HG02970 (cell line): Measurements from ENCODE around the gene MATN3.

ENCODE experiments used
- ATAC-seq: cut with Tn5 transposase; IDR thresholded peaks from one replicate; pipeline ENCODE4 v1.9.1; 2021; ENCODE audit warnings: mild to moderate bottlenecking, moderate library complexity, moderate number of reproducible peaks; ENCODE audit not compliant: unreplicated experiment, low FRiP score

The MATN3 gene

DNA sequence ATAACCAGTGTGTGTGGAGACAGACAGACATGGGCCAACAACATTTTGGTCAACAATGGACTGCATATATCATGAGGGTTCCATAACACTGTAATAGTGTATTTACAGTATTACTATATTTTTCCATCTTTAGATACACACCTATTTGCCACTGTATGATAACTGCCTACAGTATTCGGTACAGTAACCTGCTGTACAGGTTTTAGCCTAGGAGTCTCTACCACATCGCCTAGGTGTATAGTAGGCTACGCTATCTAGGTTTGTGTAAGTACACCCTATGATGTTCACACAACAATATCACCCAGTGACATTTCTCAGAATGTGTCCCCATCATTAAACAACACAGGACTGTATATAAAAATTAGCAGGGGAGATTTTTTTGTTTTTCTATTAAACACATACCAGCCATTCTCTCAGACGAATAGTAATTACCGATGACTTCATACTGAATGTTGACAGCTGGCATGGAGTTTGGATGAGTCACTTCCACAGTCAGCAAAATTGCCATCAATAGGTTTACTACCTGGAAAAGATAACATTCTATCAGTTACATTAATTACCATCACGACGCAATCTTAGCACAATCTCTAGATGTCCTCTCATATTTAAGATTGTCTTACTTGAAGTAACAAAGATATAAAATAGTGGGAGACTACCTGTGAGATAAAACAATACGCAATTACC is 28.2 kb upstream of the MATN3 start:
- ATAC-seq, result no peak

GRCh38 chr2:20037660-20038059 is 25.2 kb upstream of the MATN3 start:
- ATAC-seq, result no peak

- no peak for ATAC-seq
Observed at GRCh38 chr2:20035955-20036666, 23.6 kb upstream of the MATN3 start.

DNA sequence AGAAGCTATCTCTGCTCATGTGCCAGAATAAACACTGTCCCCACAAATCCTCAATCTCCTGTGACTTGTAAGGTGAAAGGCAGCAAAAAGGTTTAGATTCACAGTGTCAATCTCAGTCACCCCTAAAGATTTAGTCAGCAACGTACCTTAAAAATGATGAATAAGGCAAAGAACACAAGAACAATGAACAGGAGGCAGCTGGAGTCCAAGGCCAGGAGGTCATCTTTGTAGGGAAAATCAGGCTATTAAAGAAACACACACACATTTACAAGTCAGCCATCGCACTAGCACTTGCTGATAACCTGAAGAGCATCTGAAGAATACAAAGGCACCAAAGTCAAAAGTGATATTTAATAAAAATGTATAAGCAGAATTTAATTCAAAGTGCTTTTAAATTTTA is 22.4 kb upstream of the MATN3 start:
- ATAC-seq, result no peak

- ATAC-seq, result no peak
Observed at GRCh38 chr2:20034218-20034617, 21.8 kb upstream of the MATN3 start.

- no peak for ATAC-seq
Observed at GRCh38 chr2:20033322-20033721, 20.9 kb upstream of the MATN3 start.

DNA sequence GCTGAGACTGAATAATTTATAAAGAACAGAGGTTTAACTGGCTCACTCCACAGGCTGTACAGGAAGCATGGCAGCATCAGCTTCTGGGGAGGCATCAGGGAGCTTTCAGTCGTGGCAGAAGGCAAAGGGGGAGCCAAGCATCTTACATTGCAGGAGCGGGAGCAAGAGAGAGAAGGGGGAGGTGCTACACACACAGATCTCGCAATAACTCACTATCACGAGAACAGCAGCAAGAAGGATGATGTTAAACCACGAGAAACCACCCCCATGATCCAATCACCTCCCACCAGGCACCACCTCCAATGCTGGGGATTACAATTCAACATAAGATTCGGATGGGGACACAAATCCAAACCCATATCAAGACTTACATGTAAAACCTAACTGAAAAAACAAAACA is 17.8 kb upstream of the MATN3 start:
- ATAC-seq, result no peak

DNA sequence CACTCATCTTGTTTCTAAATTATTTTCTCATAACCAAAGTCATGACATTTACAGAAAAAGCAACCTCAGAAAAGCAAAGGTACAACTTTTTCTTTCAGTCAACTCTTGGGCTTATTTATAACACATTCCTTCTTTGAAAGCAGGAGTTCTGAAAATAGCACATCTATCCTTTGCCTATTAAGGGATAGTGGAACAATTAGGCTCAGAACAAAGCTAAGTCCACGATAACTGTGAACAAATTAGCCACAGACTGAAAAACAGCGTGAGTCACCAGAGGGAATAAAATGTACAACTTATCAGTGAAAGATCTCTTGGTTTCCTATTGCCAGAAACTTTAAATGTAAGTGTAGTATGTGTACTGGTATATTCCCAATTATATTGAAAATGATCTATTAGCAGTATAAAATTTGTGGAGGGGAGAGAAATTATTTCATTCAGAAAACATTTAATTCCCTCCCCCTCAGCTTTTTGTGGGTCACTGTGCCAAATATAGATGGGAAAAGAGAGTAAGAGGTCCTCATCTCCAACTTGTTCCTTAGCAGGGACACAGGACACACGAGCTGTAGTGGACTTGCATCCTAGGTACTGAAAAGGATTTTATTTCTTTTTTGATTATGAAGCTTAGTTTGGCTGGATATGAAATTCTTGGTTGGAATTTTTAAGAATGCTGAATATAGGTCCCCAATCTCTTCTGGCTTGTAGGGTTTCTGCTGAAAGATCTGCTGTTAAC is 15.4 kb upstream of the MATN3 start:
- ATAC-seq, result no peak

DNA sequence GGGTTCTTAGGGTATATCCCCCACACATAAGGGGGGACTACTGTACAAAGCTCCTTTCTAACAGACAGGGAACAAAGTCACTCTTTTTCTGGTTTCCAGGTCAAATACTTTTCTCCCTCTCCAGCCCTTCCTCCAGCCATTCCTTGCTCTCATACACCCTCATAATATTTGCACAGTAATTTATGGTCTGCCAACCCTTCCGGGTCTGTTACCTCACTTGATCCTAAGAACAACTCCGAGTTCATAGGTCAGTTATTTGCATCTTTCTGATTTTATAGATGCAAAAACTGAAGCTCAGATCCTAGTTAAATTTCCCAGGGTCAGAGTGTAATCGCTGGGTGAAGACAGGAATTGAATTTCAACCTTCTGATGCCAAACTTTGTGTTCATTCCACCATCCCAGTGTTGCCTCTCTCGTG is 14.8 kb upstream of the MATN3 start:
- no peak for ATAC-seq

GRCh38 chr2:20025065-20025786 is 12.8 kb upstream of the MATN3 start:
- no peak for ATAC-seq

- no peak for ATAC-seq
Observed at GRCh38 chr2:20023688-20024087, 11.2 kb upstream of the MATN3 start.

DNA sequence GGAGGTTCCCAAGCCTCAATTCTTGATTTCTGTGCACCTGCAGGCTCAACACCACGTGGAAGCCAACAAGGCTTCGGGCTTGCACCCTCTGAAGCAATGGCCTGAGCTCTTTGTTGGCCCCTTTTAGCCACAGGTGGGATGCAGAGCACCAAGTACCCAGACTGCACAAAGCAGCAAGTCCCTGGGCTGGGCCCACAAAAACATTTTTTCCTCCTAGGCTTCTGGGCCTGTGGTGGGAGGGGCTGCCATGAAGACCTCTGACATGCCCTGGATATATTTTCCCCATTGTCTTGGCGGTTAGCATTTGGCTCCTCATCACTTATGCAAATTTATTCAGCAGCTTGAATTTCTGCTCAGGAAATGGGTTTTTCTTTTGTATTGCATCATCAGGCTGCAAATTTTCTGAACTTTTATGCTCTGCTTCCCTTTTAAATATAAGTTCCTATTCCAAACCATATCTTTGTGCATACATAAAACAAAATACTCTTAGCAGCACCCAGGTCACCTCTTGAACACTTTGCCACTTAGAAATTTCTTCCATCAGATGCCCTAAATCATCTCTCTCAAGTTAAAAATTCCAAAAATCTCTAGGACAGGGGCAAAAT is 9.0 kb upstream of the MATN3 start:
- no peak for ATAC-seq

DNA sequence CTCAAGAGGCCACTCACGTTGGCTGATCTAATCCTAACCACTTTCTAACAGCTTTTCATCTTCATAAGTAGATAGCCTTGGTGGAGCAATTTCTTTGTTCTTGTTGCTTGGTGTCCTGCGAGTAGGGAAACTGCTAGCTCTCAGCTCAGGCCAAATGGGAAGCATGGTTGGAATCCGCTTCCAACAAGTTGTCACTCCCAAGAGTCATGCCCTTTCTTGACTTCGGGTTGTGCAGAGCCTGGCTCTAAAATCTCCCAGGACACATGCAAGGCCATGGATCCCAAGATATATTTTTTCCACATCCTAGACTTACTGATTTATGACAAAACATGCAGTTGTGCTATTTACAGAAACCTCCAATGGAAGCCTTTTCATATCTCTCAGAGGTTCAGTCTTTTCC is 7.3 kb upstream of the MATN3 start:
- ATAC-seq, result no peak

DNA sequence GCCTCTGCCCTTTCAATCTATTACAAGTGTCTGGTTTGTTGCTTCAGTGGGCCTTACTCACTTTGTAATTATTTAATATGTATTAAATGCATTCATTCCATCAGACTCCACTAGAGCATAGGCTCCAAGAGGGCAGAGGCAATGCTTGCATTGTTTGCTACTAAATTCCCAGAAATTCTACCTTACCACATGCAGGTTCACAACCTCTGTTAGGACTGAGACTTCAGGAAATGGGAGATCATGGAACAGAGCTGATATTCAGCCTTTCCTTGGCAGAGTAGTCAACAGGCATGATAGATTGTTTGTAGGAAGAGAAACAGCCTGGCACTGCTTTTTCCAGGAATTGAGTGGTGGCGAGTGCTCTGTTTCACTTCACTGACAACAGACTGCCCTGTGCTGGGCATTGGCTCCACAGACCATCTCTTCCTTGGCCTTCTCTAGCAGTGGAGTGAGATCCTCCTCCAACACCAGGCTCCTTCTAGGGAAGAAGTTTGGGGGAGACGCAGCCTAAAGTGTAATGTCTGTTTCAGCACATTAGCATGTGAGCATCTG is 6.2 kb upstream of the MATN3 start:
- ATAC-seq, result no peak

- ATAC-seq, result no peak
Observed at GRCh38 chr2:20016346-20016745, 3.9 kb upstream of the MATN3 start.

GRCh38 chr2:20015482-20016083 is 3.1 kb upstream of the MATN3 start:
- ATAC-seq, result no peak

DNA sequence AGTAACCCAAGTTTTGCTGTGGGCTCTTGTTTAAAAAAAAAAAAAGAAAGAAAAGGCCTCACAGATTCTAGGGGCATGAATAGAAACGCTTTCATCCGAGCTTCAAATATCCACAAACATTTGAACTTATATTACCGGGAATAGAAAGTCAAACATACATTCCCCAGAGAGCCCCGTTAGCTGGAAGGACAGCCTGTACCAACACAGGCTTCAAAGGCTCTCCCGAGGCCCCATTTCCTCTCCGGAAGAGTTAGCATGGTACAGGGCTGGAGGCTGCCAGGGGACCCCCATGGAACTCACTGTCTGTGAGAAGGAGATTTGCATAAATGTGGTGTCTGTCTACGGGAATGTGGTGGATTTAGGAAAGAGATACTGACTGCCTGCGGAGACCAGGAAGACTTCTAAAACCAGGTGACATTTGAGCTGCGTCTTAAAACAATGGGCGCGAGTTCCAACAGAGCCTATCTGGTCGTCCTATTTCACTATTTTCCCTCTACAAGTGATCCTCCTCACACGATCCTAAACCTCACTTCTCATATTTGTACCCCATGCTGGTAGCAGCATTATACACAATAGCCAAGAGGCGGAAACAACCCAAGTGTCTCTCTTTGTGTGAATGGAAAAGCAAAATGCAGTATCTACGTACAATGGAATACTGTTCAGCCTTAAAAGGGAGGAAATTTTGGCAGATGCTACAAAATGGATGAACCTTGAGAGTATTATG is 820 bp upstream of the MATN3 start:
- ATAC-seq, result no peak

DNA sequence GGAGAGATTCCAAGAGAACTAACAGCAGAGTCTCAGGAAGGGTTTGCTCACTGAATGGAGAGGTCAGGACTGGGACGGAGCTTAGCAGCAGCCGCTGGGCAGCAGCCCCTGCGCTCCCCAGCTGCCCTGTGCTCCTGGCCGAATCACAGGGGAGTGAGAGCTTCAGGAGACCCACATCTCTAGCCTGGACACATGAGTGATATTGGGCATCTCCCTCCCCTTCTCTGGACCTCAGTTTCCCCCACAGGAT is 511 bp downstream of the MATN3 start:
- no peak for ATAC-seq

DNA sequence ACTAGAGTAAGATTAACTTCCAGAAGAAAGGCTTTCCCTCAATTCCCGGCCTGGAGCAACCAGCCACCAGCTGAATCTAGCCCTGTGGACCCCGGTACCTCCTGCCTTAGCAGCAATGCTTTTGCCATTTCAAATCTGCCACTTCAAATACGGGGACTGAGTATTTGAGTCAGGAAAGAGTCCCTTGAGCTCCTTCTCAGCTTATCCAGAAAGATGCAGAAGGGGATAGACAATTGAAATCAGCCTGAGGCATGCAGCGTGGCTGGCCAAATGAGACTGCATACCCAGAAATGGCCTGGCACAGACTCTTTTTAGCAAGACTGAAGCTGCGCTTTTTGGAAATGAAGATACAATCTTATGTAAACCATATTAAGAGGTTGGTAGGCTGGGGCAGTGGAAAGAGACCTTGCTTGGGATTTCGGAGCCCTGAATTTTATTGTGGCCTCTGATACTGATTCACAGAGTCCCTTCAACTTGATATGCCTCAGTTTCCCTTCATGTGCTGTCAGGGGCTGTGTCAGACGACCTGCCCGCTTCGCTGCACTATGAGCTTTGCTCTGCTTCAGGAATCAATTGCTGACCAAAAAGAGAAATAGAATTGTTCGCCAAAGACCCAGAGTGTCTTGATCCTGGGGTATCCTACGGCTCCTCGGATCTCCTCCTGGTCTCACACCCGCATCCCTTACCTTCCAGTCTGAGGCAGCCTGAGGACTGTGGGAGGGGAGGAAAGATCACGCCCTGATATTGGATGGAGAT is 1.0 kb downstream of the MATN3 start:
- ATAC-seq, result no peak
